KOPT-K1 (cell line): ENCODE measurements around the gene LRWD1.

Experiments
- H3K27ac ChIP-seq: fragments of 200-600 bp; sonication (generic); 2 replicates; pipeline ENCODE4 v1.5.1; 2016; ENCODE audit warnings: antibody characterized with exemption, mild to moderate bottlenecking, low read depth, low read length; ENCODE audit not compliant: poor library complexity, severe bottlenecking
- H3K36me3 ChIP-seq: fragments of 200-600 bp; sonication (generic); 2 replicates; pipeline ENCODE4 v1.5.1; 2017; ENCODE audit warnings: antibody characterized with exemption, mild to moderate bottlenecking, low read length, moderate library complexity; ENCODE audit not compliant: insufficient read depth
- H3K9me3 ChIP-seq: fragments of 200-600 bp; sonication (generic); 2 replicates; pipeline ENCODE4 v1.5.1; 2017; ENCODE audit warnings: antibody characterized with exemption, low read length, mild to moderate bottlenecking; ENCODE audit not compliant: insufficient read depth, poor library complexity, severe bottlenecking

Gene LRWD1

DNA sequence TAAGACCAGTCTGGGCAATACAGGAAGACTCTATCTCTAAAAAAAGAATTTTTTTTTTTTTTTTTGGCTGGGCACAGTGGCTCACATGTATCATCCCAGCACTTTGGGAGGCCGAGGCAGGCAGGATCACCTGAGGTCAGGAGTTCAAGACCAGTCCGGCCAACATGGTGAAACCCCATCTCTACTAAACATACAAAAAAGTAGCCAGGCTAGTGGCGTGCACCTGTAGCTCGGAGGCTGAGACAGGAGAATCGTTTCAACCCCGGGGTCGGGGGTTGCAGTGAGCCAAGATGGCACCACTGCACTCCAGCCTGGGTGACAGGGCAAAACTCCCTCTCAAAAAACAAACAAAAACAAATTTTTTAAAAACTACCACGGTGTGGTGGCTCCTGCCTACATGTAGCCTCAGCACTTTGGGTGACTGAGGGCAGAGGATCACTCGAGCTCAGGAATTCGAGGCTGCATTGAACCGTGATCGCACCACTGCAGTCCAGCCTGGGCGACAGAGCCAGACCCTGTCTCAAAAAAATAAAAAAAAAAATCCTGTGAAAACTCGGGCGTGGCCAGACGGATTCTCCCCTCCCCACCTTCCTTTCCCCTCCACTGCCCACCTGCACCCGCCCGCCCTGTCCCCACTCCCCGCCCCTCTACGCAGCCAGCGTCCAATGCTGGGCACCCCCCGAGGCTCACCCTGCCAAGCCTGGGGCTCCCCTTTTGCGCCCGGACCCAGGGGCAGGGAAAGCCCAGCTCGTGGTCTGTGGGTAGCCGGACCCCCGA lies 32.2 kb upstream of the LRWD1 start:
- Histone ChIP-seq H3K27ac (peak overlapping the region; percentile 92), H3K9me3 (no peaks in the 10 kb centered on the region), H3K36me3 (peaks cover 19% of the 10 kb centered on the region; the same call in 1 of the 2 replicates)

- H3K9me3 ChIP-seq, result no peaks in the 10 kb centered on the region
- H3K36me3 ChIP-seq, result peaks cover 25% of the 10 kb centered on the region
- peak within 1 kb of the TSS; percentile 92 for H3K27ac ChIP-seq
Observed at GRCh38 chr7:102433219-102434038, 31.4 kb upstream of the LRWD1 start, which contains the start of gene ORAI2. ORAI2 (plus strand) TSS chr7:102433575; CDS start chr7:102438957, 5,382 bp downstream.

GRCh38 chr7:102434039-102434486 lies 30.7 kb upstream of the LRWD1 start:
- H3K27ac ChIP-seq, result peak overlapping the region; percentile 92
- no peaks in the 10 kb centered on the region for H3K9me3 ChIP-seq
- peaks cover 31% of the 10 kb centered on the region for H3K36me3 ChIP-seq

DNA sequence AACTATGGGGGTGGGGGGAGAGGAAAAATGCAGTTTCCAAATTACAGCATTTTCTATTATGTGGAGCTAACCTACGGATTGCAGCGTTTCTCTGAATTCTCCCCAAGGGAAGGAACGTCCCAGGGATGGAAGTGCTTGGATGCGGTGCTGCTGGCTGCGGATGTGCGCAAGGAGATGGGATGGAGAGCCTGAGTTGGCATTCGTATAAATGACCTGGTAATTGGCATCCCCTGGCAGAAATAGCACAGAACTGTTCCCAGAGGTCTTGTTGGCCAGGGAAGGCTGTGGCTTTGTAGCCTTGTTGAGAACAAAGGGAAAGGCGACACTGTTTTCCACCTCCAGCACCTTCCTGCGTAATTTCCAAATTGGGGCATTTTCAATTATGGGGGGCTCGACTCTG lies 28.7 kb upstream of the LRWD1 start:
- Histone ChIP-seq H3K36me3 (peaks cover 48% of the 10 kb centered on the region), H3K27ac (no peak overlapping the region), H3K9me3 (no peaks in the 10 kb centered on the region)

DNA sequence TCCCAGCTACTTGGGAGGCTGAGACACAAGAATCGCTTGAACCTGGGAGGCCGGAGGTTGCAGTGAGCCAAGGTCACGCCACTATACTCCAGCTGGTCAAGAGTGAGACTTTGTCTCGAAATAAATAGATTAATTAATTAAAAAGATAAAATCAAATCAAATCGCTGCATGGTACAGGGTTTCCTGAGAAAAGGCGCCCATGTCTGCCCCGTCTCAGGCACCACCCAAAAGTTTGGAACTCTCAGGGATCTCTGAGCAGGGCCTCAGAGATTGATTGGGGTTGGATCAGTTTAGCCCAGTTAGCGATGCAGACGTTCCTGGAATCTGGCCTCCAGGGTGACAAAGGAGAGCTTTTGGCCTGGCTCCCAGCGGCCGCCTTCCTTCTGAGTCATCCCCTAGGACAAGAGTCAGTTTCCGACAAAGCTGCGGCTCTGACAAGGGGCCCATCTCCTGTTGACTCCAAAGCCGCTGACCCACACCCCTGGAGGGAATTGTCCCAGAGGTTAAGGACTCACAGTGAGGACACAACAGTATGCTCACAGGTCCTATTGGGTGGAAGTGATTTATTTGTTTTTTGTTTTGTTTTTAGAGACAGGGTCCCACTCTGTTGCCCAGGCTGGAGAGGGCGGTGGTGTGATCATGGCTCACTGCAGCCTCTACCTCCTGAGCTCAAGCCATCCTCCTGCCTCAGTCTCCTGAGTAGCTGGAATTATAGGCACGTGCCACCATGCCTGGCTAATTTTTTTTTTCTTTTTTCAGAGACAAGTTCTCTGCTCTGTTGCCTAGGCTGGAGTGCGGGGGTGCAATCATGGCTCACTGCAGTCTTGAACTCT lies 24.6 kb upstream of the LRWD1 start:
- H3K27ac ChIP-seq, result no peak overlapping the region
- no peaks in the 10 kb centered on the region for H3K9me3 ChIP-seq
- peaks cover 73% of the 10 kb centered on the region for H3K36me3 ChIP-seq

- peaks cover 69% of the 10 kb centered on the region for H3K36me3 ChIP-seq
- H3K9me3 ChIP-seq, result no peaks in the 10 kb centered on the region
- H3K27ac ChIP-seq, result no peak overlapping the region
Observed at GRCh38 chr7:102444961-102445673, 19.7 kb upstream of the LRWD1 start.

GRCh38 chr7:102445674-102446071 lies 19.1 kb upstream of the LRWD1 start:
- Histone ChIP-seq H3K36me3 (peaks cover 64% of the 10 kb centered on the region), H3K9me3 (no peaks in the 10 kb centered on the region), H3K27ac (no peak overlapping the region)

DNA sequence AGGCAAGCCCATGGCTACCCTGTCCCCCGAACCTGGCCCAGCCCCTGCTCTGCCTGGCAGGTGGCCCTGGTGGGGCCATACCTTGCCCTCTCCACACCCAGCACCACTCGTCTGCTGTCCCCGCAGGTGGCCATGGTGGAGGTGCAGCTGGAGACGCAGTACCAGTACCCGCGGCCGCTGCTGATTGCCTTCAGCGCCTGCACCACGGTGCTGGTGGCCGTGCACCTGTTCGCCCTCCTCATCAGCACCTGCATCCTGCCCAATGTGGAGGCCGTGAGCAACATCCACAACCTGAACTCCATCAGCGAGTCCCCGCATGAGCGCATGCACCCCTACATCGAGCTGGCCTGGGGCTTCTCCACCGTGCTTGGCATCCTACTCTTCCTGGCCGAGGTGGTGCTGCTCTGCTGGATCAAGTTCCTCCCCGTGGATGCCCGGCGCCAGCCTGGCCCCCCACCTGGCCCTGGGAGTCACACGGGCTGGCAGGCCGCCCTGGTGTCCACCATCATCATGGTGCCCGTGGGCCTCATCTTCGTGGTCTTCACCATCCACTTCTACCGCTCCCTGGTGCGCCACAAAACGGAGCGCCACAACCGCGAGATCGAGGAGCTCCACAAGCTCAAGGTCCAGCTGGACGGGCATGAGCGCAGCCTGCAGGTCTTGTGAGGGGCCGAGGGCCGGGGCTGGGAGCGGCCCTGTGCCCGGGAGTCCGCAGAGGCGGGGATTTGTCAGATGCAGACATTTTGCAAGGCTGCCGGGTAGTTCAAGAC lies 18.2 kb upstream of the LRWD1 start:
- Histone ChIP-seq H3K27ac (no peak overlapping the region), H3K36me3 (peaks cover 60% of the 10 kb centered on the region)

DNA sequence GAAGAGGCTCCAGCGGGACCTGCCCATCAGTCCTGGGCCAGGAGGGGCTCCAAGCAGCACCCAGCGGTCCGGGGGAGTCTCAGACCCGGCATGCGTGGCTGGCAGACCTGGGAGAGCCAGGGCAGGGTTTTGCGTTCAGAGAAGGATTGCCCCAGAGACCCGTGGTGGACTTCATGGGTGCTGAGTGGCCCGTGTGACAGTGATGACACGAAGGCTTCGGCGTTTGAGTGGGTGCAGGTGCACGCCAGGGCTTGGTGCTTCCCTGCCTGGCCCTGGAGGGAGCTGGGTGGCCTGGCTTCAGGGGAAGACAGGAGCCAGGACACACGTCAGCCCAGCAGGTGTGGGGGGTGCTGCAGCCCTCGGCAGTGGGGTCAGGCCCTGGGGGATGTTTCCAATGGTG lies 17.5 kb upstream of the LRWD1 start:
- Histone ChIP-seq H3K36me3 (peaks cover 56% of the 10 kb centered on the region), H3K9me3 (no peaks in the 10 kb centered on the region), H3K27ac (no peak overlapping the region)

More for the DNA sequence above, 18.2 kb upstream of the LRWD1 start:
- H3K9me3 ChIP-seq, result no peaks in the 10 kb centered on the region

GRCh38 chr7:102449136-102449535 lies 15.6 kb upstream of the LRWD1 start:
- H3K36me3 ChIP-seq, result peaks cover 43% of the 10 kb centered on the region
- no peak overlapping the region for H3K27ac ChIP-seq
- H3K9me3 ChIP-seq, result no peaks in the 10 kb centered on the region

- H3K9me3 ChIP-seq, result no peaks in the 10 kb centered on the region
Observed at GRCh38 chr7:102450242-102450641, 14.5 kb upstream of the LRWD1 start.

DNA sequence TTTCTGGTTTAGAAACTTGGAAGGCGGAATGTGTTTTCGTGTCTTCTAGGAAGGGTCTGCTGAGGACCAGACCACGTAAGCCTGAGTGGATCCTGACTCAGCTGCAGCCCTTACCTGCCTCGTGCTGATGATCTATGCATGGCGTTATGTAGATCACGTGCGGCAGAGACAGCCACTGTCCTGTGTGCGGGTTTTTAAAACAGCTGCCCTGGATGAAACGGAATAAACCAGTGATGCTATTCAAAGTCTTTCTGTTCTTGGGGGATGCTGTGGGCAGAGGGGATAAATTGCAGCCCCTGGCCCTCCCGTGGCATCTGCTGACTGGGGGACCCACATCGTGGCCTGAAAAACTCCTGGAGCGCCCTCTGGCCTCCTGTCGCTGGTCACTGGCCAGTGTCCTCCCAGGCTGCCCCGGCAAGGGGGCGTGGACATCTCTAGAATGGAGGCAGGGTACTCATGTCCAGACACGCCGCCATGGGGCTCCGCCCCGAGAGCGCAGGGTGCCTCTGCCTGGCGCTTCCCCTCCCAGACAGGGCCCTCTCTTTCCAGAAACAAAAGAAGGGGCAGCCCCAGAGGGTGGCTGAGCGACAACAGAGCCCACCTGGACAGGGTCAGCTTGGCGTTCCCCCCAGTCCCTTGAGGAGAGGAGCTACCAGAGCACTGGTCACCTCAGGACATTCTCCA lies 13.3 kb upstream of the LRWD1 start:
- Histone ChIP-seq H3K27ac (no peak overlapping the region), H3K36me3 (peaks cover 33% of the 10 kb centered on the region), H3K9me3 (no peaks in the 10 kb centered on the region)

More at GRCh38 chr7:102450242-102450641, 14.5 kb upstream of the LRWD1 start:
- Histone ChIP-seq H3K36me3 (peaks cover 35% of the 10 kb centered on the region), H3K27ac (no peak overlapping the region)

DNA sequence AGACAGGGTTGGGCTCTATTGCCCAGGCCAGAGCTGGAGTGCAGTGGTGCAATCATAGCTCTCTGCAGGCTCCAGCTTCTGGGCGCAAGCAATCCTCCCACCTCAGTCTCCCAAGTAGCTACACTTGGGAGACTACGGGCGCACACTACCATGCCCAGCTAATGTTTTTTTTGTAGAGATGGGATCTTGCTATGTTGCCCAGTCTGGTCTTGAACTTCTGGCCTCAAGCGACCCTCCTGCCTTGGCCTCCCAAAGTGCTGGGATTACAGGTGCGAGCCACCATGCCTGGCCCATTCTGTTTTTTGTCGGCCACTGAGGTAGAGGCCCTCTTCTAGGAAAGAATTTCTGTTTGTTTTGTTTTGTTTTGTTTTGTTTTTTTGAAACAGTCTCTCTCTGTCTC lies 12.3 kb upstream of the LRWD1 start:
- no peaks in the 10 kb centered on the region for H3K9me3 ChIP-seq
- H3K36me3 ChIP-seq, result peaks cover 33% of the 10 kb centered on the region
- no peak overlapping the region for H3K27ac ChIP-seq
